Colonic mucosa (tissue), 4 donors: Measurements from ENCODE around the gene SRCIN1. TPM values are rescaled to one million over a fixed set of nuclear protein-coding genes. Genes with fewer than 3 reads are reported as not detected.

ENCODE experiments used
- DNase-seq: peaks from one replicate; pipeline ENCODE4 v3.0.0-alpha.2; 2020
- H3K27ac ChIP-seq: fragments of 200-600 bp; one replicate; pipeline ENCODE4 v1.8.0; 2021
- H3K27me3 ChIP-seq: fragments of 200-600 bp; one replicate; pipeline ENCODE4 v1.8.0; 2021
- H3K36me3 ChIP-seq: fragments of 200-600 bp; one replicate; pipeline ENCODE4 v1.8.0; 2021
- H3K4me1 ChIP-seq: fragments of 200-600 bp; one replicate; pipeline ENCODE4 v1.8.0; 2021; ENCODE audit warnings: mild to moderate bottlenecking
- H3K4me3 ChIP-seq: fragments of 200-600 bp; one replicate; pipeline ENCODE4 v1.8.0; 2021
- H3K9ac ChIP-seq, 2 donors: one replicate each; pipeline ENCODE4 v1.7.0; 2013; ENCODE audit warnings: control low read depth in 2 of 2, low read depth in 2 of 2, low read length in 2 of 2
- H3K9me3 ChIP-seq: fragments of 200-600 bp; one replicate; pipeline ENCODE4 v1.8.0; 2021
- CTCF ChIP-seq: fragments of 200-600 bp; IDR thresholded peaks from one replicate; pipeline ENCODE4 v1.8.0; 2022; ENCODE audit warnings: antibody characterized with exemption, mild to moderate bottlenecking
- intact Hi-C: fragments of 100-400 bp; cut with DNase I; formaldehyde crosslinking; loops from one replicate; pipeline ENCODE4 v1.14.1; 2022
- total RNA-seq, 2 donors: library from RNA; stranded (reverse); fragmentation: NEBNext Ultra II Directional in 1 of 2; extraction: Animal tissue kit (Norgen Biotek cat#: 25700) in 1 of 2; gene quantifications; one replicate each; pipeline ENCODE4 v1.2.1, GENCODE V29; 2021
- donor health status: healthy.
- donor health status: DM: no; HTN: no; CAD: no.
- donor health status: DM: no; HTN: no; CAD: no.

SRCIN1 gene
- total RNA-seq, 2 donors from 2014 or later, result 1.1 to 4.2 TPM

- Histone ChIP-seq H3K36me3 (no peaks in the 10 kb centered on the region), H3K9ac (no peak overlapping the region), H3K4me1 (no peaks in the 10 kb centered on the region), H3K9me3 (no peaks in the 10 kb centered on the region), H3K4me3 (no peak overlapping the region), H3K27me3 (peaks cover 22% of the 10 kb centered on the region), H3K27ac (no peak overlapping the region)
- no peak for DNase-seq
- TF ChIP-seq CTCF, result no peak
- intact Hi-C loops, result no loop called here
Observed at GRCh38 chr17:38512473-38513058, 93.2 kb downstream of the SRCIN1 start.

GRCh38 chr17:38511150-38512108 lies 94.3 kb downstream of the SRCIN1 start:
- no peak overlapping the region for H3K27ac ChIP-seq
- intact Hi-C loops, result no loop called here
- H3K9me3 ChIP-seq, result no peaks in the 10 kb centered on the region
- peaks cover 22% of the 10 kb centered on the region for H3K27me3 ChIP-seq
- DNase-seq, result no peak
- H3K4me3 ChIP-seq, result no peak overlapping the region
- no peaks in the 10 kb centered on the region for H3K4me1 ChIP-seq
- no peak overlapping the region for H3K9ac ChIP-seq
- no peak for TF ChIP-seq CTCF
- no peaks in the 10 kb centered on the region for H3K36me3 ChIP-seq

- no peak for TF ChIP-seq CTCF
- H3K27me3 ChIP-seq, result peaks cover 22% of the 10 kb centered on the region
- intact Hi-C loops, result no loop called here
- no peak for DNase-seq
- no peaks in the 10 kb centered on the region for H3K4me1 ChIP-seq
- no peak overlapping the region for H3K27ac ChIP-seq
- no peaks in the 10 kb centered on the region for H3K9me3 ChIP-seq
- no peak overlapping the region for H3K4me3 ChIP-seq
- H3K9ac ChIP-seq, result no peak overlapping the region
- no peaks in the 10 kb centered on the region for H3K36me3 ChIP-seq
Observed at GRCh38 chr17:38510421-38511149, 95.2 kb downstream of the SRCIN1 start.

- no peaks in the 10 kb centered on the region for H3K9me3 ChIP-seq
- no peak overlapping the region for H3K9ac ChIP-seq
- H3K4me1 ChIP-seq, result no peaks in the 10 kb centered on the region
- no peak overlapping the region for H3K27ac ChIP-seq
- H3K36me3 ChIP-seq, result no peaks in the 10 kb centered on the region
- DNase-seq, result no peak
- H3K4me3 ChIP-seq, result peak overlapping the region; percentile 2
- TF ChIP-seq CTCF, result no peak
- H3K27me3 ChIP-seq, result peaks cover 22% of the 10 kb centered on the region
- intact Hi-C loops, result no loop called here
Observed at GRCh38 chr17:38509772-38510420, 95.9 kb downstream of the SRCIN1 start.
